Measurements from ENCODE around the gene CIBAR2. TPM values are rescaled to one million over a fixed set of nuclear protein-coding genes. Genes with fewer than 3 reads are reported as not detected.

Gene CIBAR2
- total RNA-seq, 1 donor: not detected

- no peak for DNase-seq (ENCODE audit: low read depth)
- TF ChIP-seq CTCF (IDR thresholded peaks at IDR 0.05; ENCODE audit: insufficient read depth, low read length): no peak
- no peak overlapping the region for H3K4me3 ChIP-seq (ENCODE audit: low read depth, low read length)
Observed at GRCh38 chr16:85103114-85104079, 8.9 kb downstream of the CIBAR2 start.

DNA sequence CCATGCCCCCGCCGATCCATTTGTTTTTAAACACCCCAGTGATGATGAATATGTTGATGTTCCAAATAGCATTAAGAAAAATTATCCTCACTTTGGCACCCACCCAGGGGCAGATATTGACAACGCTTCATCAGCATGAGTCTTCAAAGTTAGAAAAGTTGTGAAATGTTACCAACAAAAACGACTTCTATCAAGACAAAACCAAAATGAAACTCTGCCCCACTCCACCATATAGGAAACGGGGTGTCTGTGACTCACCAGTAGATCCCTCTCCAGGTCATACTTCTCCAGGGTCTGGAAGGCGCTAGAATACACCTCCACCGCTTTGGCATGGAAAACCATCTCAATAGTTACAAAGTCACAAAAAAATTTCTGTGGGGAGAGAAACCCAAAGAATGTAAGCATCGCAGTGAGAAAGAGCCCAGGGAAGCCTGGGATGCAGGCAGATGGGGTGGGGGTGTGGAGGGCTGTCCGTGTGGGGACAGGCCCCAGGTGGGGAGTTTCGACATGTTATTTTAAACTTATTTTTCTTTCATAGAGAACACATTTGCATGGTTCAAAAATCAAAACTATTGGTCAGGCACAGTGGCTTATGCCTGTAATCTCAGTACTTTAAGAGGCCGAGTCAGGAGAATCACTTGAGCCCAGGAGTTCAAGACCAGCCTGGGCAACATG, 10.2 kb downstream of the CIBAR2 start:
- DNase-seq (ENCODE audit: low read depth): no peak
- TF ChIP-seq CTCF (IDR thresholded peaks at IDR 0.05; ENCODE audit: insufficient read depth, low read length): no peak
- no peak overlapping the region for H3K4me3 ChIP-seq (ENCODE audit: low read depth, low read length)

- no peak overlapping the region for H3K4me3 ChIP-seq (ENCODE audit: low read depth, low read length)
- TF ChIP-seq CTCF (IDR thresholded peaks at IDR 0.05; ENCODE audit: insufficient read depth, low read length): no peak
- no peak for DNase-seq (ENCODE audit: low read depth)
Observed at GRCh38 chr16:85100265-85100664, 12.0 kb downstream of the CIBAR2 start.

GRCh38 chr16:85098565-85098964, 13.7 kb downstream of the CIBAR2 start:
- no peak for DNase-seq (ENCODE audit: low read depth)
- H3K4me3 ChIP-seq (ENCODE audit: low read depth, low read length): no peak overlapping the region
- TF ChIP-seq CTCF (IDR thresholded peaks at IDR 0.05; ENCODE audit: insufficient read depth, low read length): no peak

DNA sequence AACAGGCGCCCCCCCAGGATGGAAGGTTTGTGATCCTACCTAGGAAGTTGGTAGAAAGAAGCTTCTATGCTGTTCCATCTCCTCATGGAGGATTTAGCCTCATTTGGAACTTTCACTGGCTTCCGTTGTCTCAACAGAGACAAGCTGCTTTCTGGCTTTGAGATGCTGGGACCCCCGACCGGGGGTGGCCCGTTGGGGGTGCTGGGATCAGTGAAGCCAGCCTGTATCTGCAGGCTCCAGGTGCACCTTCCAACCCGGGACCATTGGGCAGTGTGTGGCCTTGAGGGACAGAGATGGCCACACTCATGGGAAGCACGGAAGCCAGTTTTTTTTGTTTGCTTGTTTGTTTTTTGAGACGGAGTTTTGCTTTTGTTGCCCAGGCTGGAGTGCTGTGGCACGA, 15.4 kb downstream of the CIBAR2 start:
- TF ChIP-seq CTCF (IDR thresholded peaks at IDR 0.05; ENCODE audit: insufficient read depth, low read length): no peak

DNA sequence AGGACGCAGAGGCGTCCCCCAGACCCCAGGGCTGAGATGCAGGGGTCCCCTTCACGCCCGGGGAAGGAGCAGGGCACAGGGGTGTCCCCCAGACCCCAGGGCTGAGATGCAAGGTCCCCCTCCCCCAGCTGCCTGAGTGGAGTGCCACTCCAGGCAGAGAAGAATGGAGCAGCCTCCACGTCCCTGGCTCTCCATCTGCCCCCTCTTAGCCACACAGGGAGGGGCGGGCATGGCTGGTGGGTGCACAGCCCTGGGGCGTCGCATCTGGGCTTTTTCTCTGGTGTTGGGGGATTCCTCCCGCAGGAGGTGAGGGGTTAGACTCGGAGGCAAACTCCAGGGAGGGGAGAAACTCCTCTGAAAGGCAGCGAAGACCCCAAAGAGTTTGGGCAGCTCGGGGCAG, 17.5 kb downstream of the CIBAR2 start:
- DNase-seq (ENCODE audit: low read depth): no peak

More for the DNA sequence above, 15.4 kb downstream of the CIBAR2 start:
- DNase-seq (ENCODE audit: low read depth): no peak
- H3K4me3 ChIP-seq (ENCODE audit: low read depth, low read length): no peak overlapping the region

More for the DNA sequence above, 17.5 kb downstream of the CIBAR2 start:
- TF ChIP-seq CTCF (IDR thresholded peaks at IDR 0.05; ENCODE audit: insufficient read depth, low read length): no peak
- no peak overlapping the region for H3K4me3 ChIP-seq (ENCODE audit: low read depth, low read length)
